ENCODE data around the gene KCNQ1. TPM values are rescaled to one million over a fixed set of nuclear protein-coding genes. Genes with fewer than 3 reads are reported as not detected.

The KCNQ1 gene
- total RNA-seq, 1 experiment from 2014 or later: 2.3 TPM

- no peaks in the 10 kb centered on the region; the same call in 1 of the 2 replicates for H3K79me2 ChIP-seq (ENCODE audit: insufficient read depth, low read length)
- H4K8ac ChIP-seq (replicated peaks; ENCODE audit: insufficient read length, low read depth, low read length): no peak overlapping the region
- no peaks in the 10 kb centered on the region; the same call in 1 of the 2 replicates for H3K27me3 ChIP-seq (ENCODE audit: insufficient read depth, low read length)
- H3K4ac ChIP-seq (ENCODE audit: low read depth, low read length): no peak overlapping the region
- no peak overlapping the region for H2BK12ac ChIP-seq (ENCODE audit: insufficient read length, low read depth, low read length)
- H3K9me3 ChIP-seq (ENCODE audit: control insufficient read depth, low read depth, low read length): no peaks in the 10 kb centered on the region
- H3K23me2 ChIP-seq (ENCODE audit: insufficient read length, low read depth, low read length, poor library complexity, severe bottlenecking): peaks cover 7% of the 10 kb centered on the region
- peak overlapping the region; percentile 42 for H3K9ac ChIP-seq (ENCODE audit: extremely low read depth, insufficient read length, low read length)
- H2AFZ ChIP-seq (ENCODE audit: low read length): no peak overlapping the region
- no peak overlapping the region for H3K27ac ChIP-seq (ENCODE audit: insufficient read length, low read depth, low read length)
- H3K79me1 ChIP-seq (ENCODE audit: insufficient read depth, low read depth, low read length, poor library complexity, severe bottlenecking): no peaks in the 10 kb centered on the region
- Mint-ChIP-seq H3K4me3 (peak overlapping the region; percentile 76 to 90), H3K36me3 (ENCODE audit: insufficient read depth in 1 of 3, low read depth in 3 of 3) (peaks cover 0 to 29% (median 16%) of the 10 kb centered on the region in 3 experiments; a peak in 6 of 7 replicates), H3K27me3 (ENCODE audit: low read depth) (peaks cover 55% of the 10 kb centered on the region), H3K9me3 (peaks cover 10 to 12% of the 10 kb centered on the region in 2 experiments), H3K27ac (peak overlapping the region in 1 of 3 experiments; percentile 71; a peak in 2 of 7 replicates), H3K4me1 (peaks cover 76 to 78% of the 10 kb centered on the region in 2 experiments)
- H4K91ac ChIP-seq (ENCODE audit: insufficient read length, low read depth, low read length): no peak overlapping the region
- H4K5ac ChIP-seq (ENCODE audit: insufficient read length, low read depth, low read length): no peak overlapping the region
- H3T11ph ChIP-seq (ENCODE audit: low read length): no peak overlapping the region
- no peak overlapping the region for H2BK5ac ChIP-seq (ENCODE audit: insufficient read length, low read length)
- H4K20me1 ChIP-seq (ENCODE audit: control insufficient read depth, insufficient read depth, insufficient read length): no peaks in the 10 kb centered on the region
- peak; percentile 27; the same call in 1 of the 3 replicates for TF ChIP-seq CTCF (conservative IDR thresholded peaks at IDR 0.05)
- peak overlapping the region; percentile 21 for H3K18ac ChIP-seq (ENCODE audit: insufficient read length, low read depth, low read length)
- DNase-seq: peak; percentile 30
- no peak overlapping the region for H2BK120ac ChIP-seq (ENCODE audit: low read depth, low read length, poor library complexity, severe bottlenecking)
- no peak overlapping the region for H2BK15ac ChIP-seq (ENCODE audit: low read depth, low read length)
- no peak overlapping the region for H2BK20ac ChIP-seq (ENCODE audit: low read depth, low read length, poor library complexity, severe bottlenecking)
- peak overlapping the region; percentile 42; the same call in 1 of the 2 replicates for H3K14ac ChIP-seq (ENCODE audit: insufficient read depth, low read length)
- H3K56ac ChIP-seq (ENCODE audit: insufficient read length, low read depth, low read length): no peak overlapping the region
- H3K4me2 ChIP-seq (ENCODE audit: insufficient read depth, insufficient read length, low read length): peak overlapping the region; percentile 77
- no peak overlapping the region for H2AK5ac ChIP-seq (ENCODE audit: insufficient read length, low read length)
- H3K23ac ChIP-seq (ENCODE audit: insufficient read length, low read depth, low read length): no peak overlapping the region
- peaks cover 15% of the 10 kb centered on the region for H3K4me1 ChIP-seq (ENCODE audit: insufficient read depth, low read length)
- no CpG with 5 or more reads among the region's 20 CpGs for WGBS (ENCODE audit: extremely low coverage, insufficient read length, low lambda C conversion rate)
These were observed 253.8 kb downstream of the KCNQ1 start for GRCh38 chr11:2698386-2699184.

Data from H9 (cell line).